SHP77 treated with DMSO at 0.1 percent for 48 hours (cell line): ENCODE results near the gene SLC10A3.

Experiments used
- DNase-seq: peaks from one replicate; lab custom pipeline; 2025; lab: John Stamatoyannopoulos, UW

SLC10A3 gene

DNA sequence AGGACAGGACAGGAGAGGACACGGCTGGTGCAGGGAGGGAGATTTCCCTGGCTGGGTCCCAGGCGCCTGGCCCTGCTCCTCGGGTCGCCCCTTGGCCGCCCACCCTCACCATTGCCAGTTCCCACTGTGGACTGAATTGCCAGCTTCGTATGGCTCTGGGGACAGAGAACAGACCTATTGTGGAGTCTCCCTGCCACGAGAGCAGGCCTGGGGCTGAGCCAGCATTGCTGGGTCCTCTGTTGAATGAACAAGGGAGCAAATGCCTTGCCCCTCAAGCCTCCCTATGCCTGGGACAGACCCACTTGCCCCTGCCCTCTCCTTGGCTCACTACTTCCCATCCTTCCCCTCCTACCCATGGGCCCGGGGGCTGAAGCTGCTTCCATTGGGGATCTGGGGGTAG is 28.0 kb downstream of the SLC10A3 start:
- DNase-seq, result no peak

DNA sequence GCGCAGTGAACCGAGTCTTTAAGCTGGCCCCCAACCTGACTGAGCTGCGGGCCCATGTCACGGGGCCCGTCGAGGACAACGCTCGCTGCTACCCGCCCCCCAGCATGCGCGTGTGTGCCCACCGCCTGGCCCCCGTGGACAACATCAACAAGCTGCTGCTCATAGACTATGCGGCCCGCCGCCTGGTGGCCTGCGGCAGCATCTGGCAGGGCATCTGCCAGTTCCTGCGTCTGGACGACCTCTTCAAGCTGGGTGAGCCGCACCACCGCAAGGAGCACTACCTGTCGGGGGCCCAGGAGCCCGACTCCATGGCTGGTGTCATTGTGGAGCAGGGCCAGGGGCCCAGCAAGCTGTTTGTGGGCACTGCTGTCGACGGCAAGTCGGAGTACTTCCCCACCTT is 30.1 kb downstream of the SLC10A3 start:
- no peak for DNase-seq

DNA sequence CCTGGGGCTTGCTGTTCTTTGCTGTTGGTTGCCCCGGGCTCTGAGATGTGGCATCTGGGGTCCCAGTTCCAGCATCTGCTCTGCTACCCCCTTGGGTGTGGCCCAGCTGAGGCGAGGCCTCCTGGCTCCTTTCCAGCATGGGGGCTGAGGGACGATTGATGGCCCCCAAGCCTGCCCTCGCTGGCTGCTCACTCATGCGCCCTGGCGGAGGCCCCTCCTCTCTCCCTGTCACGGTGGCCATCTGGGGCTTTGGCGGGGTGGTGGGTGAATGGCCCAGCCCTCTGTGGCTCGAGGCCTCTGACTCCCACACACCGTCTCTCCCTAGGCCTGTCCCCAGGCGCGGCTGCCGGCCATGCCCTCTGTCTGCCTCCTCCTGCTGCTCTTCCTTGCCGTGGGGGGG is 30.6 kb downstream of the SLC10A3 start:
- DNase-seq, result no peak

DNA sequence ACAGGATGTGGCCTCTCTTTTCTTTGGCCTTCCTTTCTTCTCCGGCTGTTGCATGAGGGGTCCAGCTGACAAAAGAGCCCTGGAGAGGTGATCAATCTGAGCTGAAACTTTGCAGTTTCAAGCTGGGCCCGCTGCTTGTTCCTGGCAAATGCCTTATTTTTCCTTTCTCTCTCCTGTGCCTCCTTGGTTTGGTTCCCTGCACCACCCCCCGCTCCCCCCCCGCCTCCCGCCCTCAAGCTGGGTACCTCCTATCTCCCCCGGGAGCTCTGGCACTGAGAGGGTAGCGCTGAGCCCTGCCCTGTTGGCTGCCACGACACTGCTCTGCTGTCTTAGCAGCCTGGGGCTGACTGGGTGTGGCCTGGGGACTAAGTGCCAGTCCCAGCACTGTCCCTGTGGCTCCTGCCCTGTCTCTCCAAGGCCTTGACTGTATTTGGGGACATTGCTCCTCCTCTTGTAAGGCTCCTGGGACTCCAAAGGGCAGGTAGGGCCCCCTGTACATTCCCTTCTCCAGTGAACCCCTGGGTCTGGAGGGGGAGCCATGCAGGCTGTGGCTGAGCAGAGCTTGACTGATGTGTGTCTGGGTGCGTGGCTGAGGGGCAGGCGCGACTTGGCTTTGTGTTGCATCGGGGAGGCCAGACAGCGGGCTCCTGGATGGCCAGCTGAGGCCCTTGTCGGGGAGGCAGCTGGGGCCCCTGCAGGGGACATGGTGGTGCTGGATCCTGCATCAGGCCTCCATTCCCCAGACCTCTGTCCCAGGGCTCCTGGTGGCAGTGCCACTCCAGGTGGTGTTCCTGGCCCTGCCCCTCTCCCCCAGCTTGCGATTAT is 31.3 kb downstream of the SLC10A3 start:
- DNase-seq, result no peak

DNA sequence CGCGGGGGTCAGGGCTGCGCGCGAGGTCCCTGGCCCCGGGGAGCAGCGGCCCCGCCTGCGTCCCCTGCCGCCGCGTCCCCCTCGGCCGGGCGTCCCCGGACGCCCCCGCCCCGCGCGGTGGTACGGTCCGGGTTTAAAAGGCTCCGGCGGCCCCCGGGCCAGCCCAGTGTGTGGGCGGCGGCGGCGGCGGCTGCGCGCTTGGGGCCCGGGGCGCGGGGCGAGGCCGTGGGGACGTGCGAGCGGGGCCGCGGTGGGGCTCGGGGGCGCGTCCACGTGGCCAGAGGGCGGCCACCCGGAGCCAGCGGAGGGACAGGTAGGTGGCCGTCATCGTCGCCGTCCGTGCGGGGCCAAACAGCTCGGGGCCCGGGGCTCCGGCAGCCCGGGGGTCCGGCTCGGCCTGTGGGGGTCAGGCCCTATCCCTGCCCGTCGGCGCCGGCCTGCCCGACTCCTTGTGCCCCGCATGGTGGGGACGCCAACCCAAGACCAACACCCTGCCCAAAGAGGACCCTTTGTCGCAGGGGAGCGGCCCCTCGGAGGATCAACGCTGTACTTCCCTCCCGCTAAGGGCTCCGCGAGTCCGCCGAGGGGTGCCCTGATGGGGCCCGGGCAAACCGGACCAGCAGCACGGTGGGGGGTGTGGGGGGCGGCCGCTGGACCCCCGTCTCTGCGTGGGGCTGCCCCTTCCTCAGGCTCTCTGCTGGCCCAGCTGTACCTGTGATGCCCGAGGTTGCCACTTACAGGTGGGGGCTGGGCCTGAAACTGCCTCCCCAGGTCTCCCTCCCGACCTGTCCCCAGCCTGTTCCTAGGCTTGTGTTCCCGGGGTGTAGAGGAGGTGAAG is 32.1 kb downstream of the SLC10A3 start, which contains the start of gene PLXNA3:
TSS of gene PLXNA3 (plus strand) at position 166 of the 838 bp plus-strand sequence. CDS start 1,903 bp downstream, outside the sequence.
- no peak for DNase-seq

DNA sequence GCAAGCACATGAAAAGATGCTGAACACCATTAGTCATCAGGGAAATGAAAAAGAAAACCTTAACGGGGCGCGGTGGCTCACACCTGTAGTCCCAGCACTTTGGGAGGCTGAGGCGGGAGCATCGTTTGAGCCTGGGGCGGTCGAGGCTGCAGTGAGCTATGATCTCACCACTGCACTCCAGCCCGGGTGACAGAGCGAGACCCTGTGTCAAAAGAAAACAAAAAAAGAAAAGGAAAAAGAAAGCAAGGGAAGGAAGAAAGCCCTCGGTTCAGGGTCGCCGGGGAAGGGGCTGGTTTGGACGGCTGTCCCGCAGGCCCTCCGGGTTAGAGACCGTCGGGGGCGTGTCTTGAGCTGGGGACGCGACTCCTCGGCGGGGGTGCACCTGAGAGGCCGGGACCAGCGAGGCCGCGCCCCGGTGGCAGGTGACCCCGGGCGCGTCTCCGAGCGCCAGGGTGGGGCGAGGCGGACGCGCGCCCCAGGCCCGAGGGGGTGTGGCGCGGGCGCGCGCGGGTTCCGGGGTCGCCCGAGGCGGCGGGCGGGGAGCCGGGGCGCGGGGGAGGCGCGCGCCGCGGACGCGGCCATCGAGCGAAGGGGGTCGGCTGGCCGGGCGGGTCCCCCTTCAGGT is 32.8 kb downstream of the SLC10A3 start:
- DNase-seq, result no peak

DNA sequence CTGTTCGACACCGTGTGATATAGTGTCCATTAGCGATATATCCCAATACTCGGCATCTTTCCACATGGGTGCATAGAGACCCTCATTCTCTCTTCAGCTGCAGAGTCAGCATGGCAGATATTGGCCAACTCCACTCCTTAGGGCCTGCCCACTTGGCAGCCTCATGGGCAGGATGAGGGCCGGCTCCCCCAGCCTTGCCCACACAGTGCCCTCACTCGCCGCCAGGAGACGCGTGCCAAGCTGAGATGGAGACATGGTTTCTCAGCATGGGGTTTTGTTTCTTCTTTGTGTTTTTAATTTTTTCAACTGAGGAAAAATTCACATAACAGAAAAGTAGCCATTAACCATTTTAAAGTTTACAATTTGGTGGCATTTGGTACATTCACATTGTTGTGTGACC is 37.6 kb downstream of the SLC10A3 start:
- no peak for DNase-seq

DNA sequence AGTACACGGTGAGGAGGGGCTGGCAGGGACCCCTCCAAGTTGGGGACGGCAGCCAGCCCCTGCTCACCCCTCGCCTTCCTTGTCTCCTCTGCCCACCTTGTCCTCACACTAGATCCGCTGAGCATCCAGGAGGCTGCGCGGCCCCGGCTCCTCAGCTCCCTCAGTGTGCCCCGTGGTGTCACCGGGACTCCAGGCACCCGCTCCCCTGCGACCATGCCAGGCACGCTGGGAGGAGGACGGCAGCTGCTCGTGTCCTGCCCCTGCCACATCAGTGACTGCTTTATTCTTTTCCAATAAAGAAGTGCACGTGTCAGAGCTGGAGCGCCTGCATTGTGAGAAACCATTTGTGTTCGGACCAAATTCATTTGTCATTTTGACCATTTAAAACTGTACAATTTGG is 40.1 kb downstream of the SLC10A3 start:
- DNase-seq, result no peak

DNA sequence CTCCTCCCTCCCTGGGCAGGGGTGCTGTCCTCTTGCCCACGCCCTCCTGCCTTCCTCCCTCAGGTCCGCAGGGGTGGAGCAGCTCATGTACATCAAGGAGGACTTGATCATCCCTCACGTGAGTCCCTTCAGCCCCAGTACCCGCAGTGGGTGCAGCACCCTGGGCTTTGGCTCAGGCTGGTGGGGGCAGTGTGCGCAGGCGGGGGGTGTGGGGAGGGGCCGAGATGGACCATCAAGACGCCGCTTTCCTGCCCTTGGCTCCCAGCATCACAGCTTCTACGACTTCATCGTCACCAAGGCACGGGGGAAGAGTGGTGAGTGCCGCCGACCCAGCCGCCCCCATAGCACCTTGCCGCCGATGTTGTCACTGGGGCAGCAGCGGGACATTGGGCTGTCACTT is 40.8 kb downstream of the SLC10A3 start:
- DNase-seq, result no peak

DNA sequence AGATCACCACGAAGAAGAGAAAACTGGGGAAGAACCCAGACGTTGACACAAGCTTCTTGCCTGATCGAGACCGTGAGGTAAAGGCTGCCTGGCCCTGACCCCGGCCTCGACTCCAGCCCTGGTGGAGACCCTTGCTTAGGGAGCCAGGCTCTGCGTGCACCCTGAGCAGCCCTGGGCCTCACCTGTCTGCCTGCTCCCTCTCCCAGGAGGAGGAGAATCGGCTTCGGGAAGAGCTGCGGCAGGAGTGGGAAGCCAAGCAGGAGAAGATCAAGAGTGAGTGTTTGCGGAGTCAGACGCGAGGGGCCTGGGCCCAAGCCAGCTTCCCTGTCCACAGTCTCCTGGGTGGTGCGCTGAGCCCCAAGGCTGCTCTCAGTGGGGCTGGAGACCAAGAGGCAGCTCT is 41.9 kb downstream of the SLC10A3 start:
- no peak for DNase-seq

DNA sequence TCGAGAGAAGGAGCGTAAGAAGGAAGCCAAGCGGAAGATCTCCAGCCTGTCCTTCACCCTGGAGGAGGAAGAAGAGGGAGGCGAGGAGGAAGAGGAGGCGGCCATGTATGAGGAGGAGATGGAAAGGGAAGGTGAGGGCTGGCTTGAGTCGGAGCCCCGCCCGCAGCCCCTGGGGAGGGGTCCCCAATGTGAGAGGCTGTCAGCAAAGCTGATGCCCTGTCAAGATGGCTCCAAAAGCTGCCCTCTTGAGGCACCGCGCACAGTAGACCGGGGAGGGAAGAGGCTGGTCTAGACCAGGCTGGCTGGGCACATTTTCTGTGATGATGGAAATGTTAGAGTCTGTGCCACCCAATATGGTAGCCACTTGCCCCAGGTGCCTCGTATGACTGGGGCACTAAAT is 44.0 kb downstream of the SLC10A3 start:
- no peak for DNase-seq

DNA sequence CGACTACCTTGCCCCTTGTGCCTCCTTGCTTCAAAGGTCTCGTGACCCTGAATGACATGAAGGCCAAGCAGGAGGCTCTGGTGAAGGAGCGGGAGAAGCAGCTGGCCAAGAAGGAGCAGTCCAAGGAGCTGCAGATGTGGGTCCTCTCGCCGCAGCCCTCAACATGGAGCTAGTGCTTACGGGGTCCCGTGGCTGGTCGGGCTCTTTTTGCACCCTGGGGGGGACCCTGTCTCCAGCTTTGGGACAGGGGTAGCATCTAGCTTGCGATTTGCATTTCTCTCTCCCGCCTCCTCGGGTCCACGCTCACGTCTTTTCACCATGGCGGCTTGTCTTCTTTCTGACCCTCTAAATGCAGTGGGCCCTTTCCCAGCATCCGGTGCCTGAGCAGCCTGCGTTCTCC is 44.7 kb downstream of the SLC10A3 start:
- no peak for DNase-seq

DNA sequence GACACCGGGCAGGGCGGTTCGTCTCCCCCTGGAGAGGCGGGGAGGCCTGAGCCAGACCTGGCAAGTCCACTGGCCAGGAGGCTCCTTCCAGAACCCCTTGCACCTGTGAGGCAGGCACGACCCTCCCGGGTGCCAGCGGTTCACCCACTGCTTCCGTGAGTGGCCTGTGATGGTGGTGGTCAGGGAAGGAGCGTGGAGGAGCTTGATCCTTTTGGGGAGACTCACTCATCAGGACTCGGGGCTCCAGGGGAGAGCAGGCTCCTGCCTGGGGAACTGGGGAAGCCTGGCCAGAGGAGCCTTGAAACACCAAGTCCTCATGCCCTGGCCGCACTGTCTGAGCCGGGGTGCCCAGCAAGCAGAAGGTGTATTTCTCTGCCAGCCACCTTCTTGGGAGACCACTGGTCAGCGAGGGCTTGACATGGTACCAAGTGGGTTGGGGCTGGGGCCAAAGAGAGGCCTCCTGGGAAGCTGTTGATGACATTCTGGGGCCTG is 45.6 kb downstream of the SLC10A3 start:
- no peak for DNase-seq

DNA sequence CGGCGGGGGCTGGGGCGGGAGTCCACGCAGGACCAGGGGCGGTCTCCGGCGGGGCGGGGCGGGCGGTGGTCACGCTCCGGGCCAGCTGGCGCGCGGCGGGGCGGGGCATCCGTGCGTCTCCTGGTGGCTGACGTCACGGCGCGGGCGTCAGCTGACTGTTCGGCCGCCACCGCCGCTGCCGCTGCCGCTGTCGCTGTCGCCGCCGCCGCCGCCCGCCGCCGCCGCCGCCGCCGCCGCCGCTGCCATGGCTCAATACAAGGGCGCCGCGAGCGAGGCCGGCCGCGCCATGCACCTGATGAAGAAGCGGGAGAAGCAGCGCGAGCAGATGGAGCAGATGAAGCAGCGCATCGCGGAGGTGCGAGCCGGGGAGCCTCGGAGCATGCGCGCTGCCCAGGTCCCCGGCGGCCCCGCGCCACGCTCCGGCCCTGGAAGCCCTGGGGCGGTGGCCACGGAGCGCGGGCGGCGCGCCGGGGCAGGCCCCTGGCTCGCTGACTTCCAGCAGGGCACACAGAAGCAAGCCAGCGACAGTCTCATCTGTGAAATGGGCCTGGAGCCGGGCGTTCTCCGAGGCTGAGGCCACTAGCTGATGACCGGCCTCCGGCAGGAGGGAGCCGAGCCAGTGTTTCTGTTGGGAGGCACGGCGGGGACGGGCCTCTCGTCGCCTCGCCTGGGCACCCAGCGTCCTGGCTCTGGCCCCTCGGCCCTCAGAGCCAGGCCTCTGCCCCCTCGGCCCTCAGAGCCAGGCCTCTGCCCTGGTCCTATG is 46.3 kb downstream of the SLC10A3 start, which contains the start of gene FAM50A:
TSS of gene FAM50A (plus strand) at position 150 of the 763 bp plus-strand sequence. CDS start at position 245, 95 bp downstream.
- DNase-seq, result no peak

DNA sequence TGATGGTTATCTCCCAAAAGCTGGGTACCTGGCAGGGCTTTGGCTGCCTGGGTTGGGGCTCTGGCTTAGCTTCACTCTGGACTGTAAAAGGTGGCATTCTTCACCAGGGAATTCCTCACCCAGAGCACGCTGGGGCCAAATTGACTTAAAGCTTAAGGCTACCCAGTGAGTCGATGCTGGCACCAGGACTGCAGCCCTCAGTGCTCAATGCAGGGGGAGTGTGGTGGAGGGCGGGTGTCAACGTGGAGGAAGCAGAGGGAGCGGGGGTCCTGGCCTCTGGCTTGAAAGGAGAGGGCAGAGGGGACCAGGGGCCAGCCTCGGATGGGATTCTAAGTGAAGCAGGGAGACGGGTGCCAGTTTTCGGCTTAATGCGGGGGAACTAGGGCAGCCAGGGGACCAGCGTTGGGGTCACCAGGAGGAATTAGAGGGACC is 46.9 kb downstream of the SLC10A3 start:
- DNase-seq, result no peak

DNA sequence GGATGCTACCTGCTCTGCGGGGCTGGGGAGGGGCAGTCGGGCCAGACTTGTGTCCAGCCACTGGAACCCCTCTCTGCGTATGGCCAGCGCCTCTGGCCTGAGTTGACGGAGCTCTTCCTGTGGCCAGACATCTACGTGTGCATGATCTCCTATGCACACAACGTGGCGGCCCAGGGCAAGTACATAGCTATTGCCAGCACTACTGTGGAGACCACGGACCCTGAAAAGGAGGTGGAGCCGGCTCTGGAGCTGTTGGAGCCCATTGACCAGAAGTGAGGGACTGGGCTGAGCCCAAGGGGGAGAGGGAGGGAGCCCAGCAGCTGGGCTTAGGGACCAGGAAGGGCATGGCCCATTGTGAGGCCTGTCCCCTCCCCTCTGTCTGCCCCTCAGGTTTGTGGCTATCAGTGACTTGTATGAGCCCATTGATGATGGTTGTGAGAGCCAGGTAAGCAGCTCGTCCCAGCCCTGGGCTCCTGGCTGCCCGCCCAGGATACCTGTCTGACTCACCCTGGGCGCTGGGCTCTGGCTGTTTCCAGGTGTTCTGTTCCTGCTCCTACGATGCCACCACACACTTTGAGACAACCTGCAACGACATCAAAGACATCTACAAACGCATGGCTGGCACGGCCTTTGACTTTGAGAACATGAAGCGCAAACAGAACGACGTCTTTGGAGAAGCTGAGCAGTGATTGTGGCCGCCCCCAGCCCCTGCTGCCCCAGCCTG is 48.3 kb downstream of the SLC10A3 start:
- DNase-seq, result no peak

DNA sequence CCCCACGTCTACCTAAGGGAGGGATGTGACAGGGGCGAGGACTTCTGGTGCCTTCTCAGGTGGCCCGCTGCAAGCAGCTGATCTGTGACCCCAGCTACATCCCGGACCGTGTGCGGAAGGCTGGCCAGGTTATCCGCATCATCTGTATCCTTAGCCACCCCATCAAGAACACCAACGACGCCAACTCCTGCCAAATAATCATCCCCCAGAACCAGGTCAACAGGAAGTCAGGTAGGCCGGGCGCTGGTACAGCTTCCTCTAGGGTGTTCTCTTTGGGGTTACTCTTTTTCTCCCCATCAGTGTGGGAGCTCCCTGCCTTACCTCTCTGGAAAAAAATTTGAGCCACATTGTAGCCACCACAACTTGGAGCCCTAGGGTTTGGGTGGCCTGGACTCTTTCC is 48.9 kb downstream of the SLC10A3 start:
- DNase-seq, result no peak

DNA sequence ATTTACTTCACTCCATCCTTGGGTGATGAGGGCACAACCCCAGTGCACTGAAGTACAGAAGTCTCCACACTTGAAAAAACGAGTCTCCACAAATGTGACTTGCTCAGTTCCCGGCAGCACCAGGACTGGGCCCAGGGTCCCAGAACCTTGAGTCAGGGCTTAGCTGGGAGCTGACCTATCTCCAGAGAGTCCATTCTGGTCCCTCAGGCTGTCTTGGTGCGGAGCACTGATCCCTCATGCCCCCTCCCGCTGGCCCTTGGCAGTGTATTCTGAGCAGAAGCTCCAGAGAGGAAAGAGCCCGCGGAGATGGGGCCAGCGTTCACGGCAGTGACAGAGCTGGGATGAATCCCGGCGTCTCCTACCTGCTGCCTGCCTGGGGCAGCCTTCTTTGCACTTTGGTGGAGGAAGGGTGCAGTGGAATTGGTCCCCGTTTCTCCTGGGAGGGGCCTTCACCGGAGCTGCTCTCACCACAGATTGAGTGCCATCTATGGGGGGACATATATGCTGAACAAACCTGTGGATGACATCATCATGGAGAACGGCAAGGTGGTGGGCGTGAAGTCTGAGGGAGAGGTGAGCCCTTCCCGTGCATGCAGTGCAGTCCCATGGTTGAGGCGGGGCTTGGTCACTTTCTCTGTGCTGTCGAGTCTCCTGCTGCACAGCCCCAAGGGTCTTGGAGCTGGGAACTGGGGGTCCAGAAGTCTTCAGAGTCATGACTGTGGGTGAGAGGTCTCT is 49.6 kb downstream of the SLC10A3 start:
- DNase-seq, result no peak

DNA sequence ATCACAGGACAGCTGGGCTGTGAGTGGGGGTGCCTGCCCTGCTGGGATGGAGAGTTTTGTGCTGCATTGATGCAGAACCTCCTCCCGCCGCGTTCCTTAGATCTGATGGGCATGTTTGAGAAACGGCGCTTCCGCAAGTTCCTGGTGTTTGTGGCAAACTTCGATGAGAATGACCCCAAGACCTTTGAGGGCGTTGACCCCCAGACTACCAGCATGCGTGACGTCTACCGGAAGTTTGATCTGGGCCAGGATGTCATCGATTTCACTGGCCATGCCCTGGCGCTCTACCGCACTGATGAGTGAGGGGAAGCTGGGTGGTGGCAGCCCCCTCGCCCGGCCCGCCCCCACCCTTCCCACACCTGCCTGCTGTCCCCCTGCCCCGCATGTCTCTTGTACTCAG is 50.6 kb downstream of the SLC10A3 start:
- DNase-seq, result no peak
